ENCODE data around the gene CLDN34. TPM values are rescaled to one million over a fixed set of nuclear protein-coding genes. Genes with fewer than 3 reads are reported as not detected.

CLDN34 gene
- polyA plus RNA-seq, 1 donor (not counting 4 experiments of a cell fraction or from before 2014, with no cell fraction given), result 0.10 TPM

DNA sequence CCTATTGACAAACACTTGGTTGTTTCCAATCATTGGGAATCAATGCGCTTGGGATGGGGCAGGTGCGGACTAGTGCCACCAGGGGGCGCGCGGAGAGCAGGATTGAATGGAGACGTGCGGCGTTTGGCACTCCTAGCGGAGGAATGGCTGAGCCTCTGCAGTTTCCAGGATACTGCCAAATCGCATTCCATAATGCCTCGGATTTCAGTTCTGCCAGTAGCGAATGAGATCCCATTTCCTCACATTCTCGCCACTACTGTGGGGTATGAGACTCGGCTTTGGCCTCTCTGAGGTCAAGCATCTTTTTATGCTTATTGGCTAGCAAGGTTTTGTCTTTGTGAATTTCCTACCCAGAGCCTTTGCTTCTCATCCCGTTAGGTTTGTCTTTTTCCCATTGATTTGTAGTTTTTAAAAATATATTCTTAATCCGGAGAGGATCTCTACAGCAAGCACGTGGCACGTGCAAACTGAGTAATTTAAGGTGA lies 28.7 kb downstream of the CLDN34 start:
- H3K79me2 ChIP-seq (ENCODE audit: control insufficient read depth, insufficient read depth, low read length), result no peaks in the 10 kb centered on the region
- no peaks in the 10 kb centered on the region for H3K27me3 ChIP-seq (ENCODE audit: control insufficient read depth, extremely low read depth, insufficient read depth, low read length)
- H3K4me1 ChIP-seq (ENCODE audit: control insufficient read depth, extremely low read depth, insufficient read depth, low read length), result no peaks in the 10 kb centered on the region
- H3K9me3 ChIP-seq (ENCODE audit: control insufficient read depth, low read depth, low read length), result peaks cover 2% of the 10 kb centered on the region
- FAIRE-seq, result no peak
- no peak overlapping the region for H3K9ac ChIP-seq (ENCODE audit: control insufficient read depth, extremely low read depth, insufficient read depth, low read length)
- H3K4me2 ChIP-seq (ENCODE audit: control insufficient read depth, extremely low read depth, insufficient read depth, low read depth, low read length), result no peak overlapping the region
- H2AFZ ChIP-seq (ENCODE audit: control insufficient read depth, low read length), result no peak overlapping the region
- no peak overlapping the region for H3K27ac ChIP-seq (ENCODE audit: control insufficient read depth, insufficient read depth, low read length)
- H3K9me1 ChIP-seq (ENCODE audit: control insufficient read depth, extremely low read depth, insufficient read depth, low read length), result no peaks in the 10 kb centered on the region
- H3K4me3 ChIP-seq (ENCODE audit: control insufficient read depth in 2 of 3, extremely low read depth in 1 of 3, insufficient read depth in 2 of 3, low read depth in 1 of 3, low read length in 3 of 3), result no peak overlapping the region
- DNase-seq (ENCODE audit: low read depth, low spot score), result peak; percentile 5
- no peaks in the 10 kb centered on the region for H4K20me1 ChIP-seq (ENCODE audit: control insufficient read depth, extremely low read depth, insufficient read depth, low read length)
- no peak for TF ChIP-seq EZH2 (IDR thresholded peaks at IDR 0.05; ENCODE audit: low read length)
- TF ChIP-seq CTCF (optimal IDR thresholded peaks at IDR 0.05 in 1 of 3, IDR thresholded peaks at IDR 0.05 in 1 of 3, conservative IDR thresholded peaks at IDR 0.05 in 1 of 3; ENCODE audit: extremely low read depth in 1 of 3, insufficient read depth in 2 of 3, low read length in 3 of 3), result peak; percentile 82 to 90 (median 87)
- dilution Hi-C loops (cut with MboI; ENCODE audit: extremely low pct_ligation_motif_present, low sequenced_read_pairs), result no loop called here
- H3K36me3 ChIP-seq (ENCODE audit: control insufficient read depth in 2 of 2, extremely low read depth in 1 of 2, insufficient read depth in 2 of 2, low read length in 2 of 2), result no peaks in the 10 kb centered on the region

DNA sequence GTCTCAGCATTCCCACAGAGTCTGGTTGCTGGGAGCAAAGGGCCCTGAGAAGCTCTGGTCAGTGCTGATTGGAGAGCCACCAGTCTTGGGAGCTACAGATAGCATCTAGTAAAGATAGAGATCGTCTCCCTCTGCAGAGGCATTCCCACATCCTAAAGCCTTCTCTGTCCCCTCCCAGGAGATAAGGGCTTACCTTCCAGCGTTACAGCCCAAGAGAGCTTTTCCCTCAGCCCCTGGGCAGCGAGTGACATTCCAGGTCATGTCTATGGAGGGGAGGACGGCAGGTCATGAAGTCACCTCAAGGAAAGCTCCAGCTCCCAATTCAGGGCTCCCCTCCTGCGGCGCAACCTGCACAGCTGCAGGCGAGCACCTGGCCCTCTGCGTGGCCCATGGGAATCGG lies 29.9 kb downstream of the CLDN34 start:
- Histone ChIP-seq H3K27me3 (ENCODE audit: control insufficient read depth, extremely low read depth, insufficient read depth, low read length) (no peaks in the 10 kb centered on the region), H3K4me3 (ENCODE audit: control insufficient read depth in 2 of 3, extremely low read depth in 1 of 3, insufficient read depth in 2 of 3, low read depth in 1 of 3, low read length in 3 of 3) (no peak overlapping the region), H3K79me2 (ENCODE audit: control insufficient read depth, insufficient read depth, low read length) (no peaks in the 10 kb centered on the region), H3K27ac (ENCODE audit: control insufficient read depth, insufficient read depth, low read length) (no peak overlapping the region), H3K4me1 (ENCODE audit: control insufficient read depth, extremely low read depth, insufficient read depth, low read length) (no peaks in the 10 kb centered on the region), H3K9me1 (ENCODE audit: control insufficient read depth, extremely low read depth, insufficient read depth, low read length) (no peaks in the 10 kb centered on the region), H3K9ac (ENCODE audit: control insufficient read depth, extremely low read depth, insufficient read depth, low read length) (no peak overlapping the region), H3K4me2 (ENCODE audit: control insufficient read depth, extremely low read depth, insufficient read depth, low read depth, low read length) (no peak overlapping the region), H3K36me3 (ENCODE audit: control insufficient read depth in 2 of 2, extremely low read depth in 1 of 2, insufficient read depth in 2 of 2, low read length in 2 of 2) (no peaks in the 10 kb centered on the region), H2AFZ (ENCODE audit: control insufficient read depth, low read length) (no peak overlapping the region), H3K9me3 (ENCODE audit: control insufficient read depth, low read depth, low read length) (peaks cover 2% of the 10 kb centered on the region), H4K20me1 (ENCODE audit: control insufficient read depth, extremely low read depth, insufficient read depth, low read length) (no peaks in the 10 kb centered on the region)
- DNase-seq (ENCODE audit: low read depth, low spot score) (no peak), FAIRE-seq (no peak)
- dilution Hi-C loops (cut with MboI; ENCODE audit: extremely low pct_ligation_motif_present, low sequenced_read_pairs), result no loop called here
- TF ChIP-seq EZH2 (IDR thresholded peaks at IDR 0.05; ENCODE audit: low read length) (no peak), CTCF (optimal IDR thresholded peaks at IDR 0.05 in 1 of 3, IDR thresholded peaks at IDR 0.05 in 1 of 3, conservative IDR thresholded peaks at IDR 0.05 in 1 of 3; ENCODE audit: extremely low read depth in 1 of 3, insufficient read depth in 2 of 3, low read length in 3 of 3) (no peak)

Measured in keratinocyte (primary cell).